HepG2 (cell line): Measurements from ENCODE around the gene TMEM86B. TPM values are rescaled to one million over a fixed set of nuclear protein-coding genes. Genes with fewer than 3 reads are reported as not detected.
A peak's percentile ranks its signal among the peaks of the same experiment; 100 is the strongest.

Experiments used
- CREM ChIP-seq, 2 experiments: sonication (generic) in 1 of 2; formaldehyde crosslinking in 1 of 2; IDR thresholded peaks; 2 replicates each; pipeline versions ENCODE4 v1.4.0 to v1.6.1; 2016 to 2020; ENCODE audit warnings: antibody characterized with exemption in 1 of 2, mild to moderate bottlenecking in 1 of 2, missing genetic modification reagents in 1 of 2
- GFI1 ChIP-seq: sonication (generic); formaldehyde crosslinking; IDR thresholded peaks from 2 replicates; pipeline ENCODE4 v1.5.0; 2020; ENCODE audit warnings: missing genetic modification reagents, mild to moderate bottlenecking, borderline replicate concordance
- KMT2B ChIP-seq: IDR thresholded peaks from 2 replicates; pipeline ENCODE4 v1.6.1; 2016; ENCODE audit warnings: missing genetic modification reagents, missing compliant biosample characterization
- MYNN ChIP-seq: sonication (generic); formaldehyde crosslinking; IDR thresholded peaks from 2 replicates; pipeline ENCODE4 v1.4.0; 2020; ENCODE audit warnings: mild to moderate bottlenecking, low read depth, missing genetic modification reagents
- ONECUT2 ChIP-seq: sonication (generic); formaldehyde crosslinking; IDR thresholded peaks from 2 replicates; pipeline ENCODE4 v1.4.0; 2020; ENCODE audit warnings: missing genetic modification reagents
- PITX1 ChIP-seq: sonication (generic); formaldehyde crosslinking; IDR thresholded peaks from 2 replicates; pipeline ENCODE4 v1.5.1; 2020; ENCODE audit warnings: mild to moderate bottlenecking, missing genetic modification reagents
- POGK ChIP-seq: sonication (generic); formaldehyde crosslinking; conservative IDR thresholded peaks from 2 replicates; pipeline ENCODE4 v1.8.0; 2022; ENCODE audit warnings: mild to moderate bottlenecking, moderate library complexity, missing genetic modification reagents
- RFX1 ChIP-seq: fragments of 450-650 bp; IDR thresholded peaks from 2 replicates; pipeline ENCODE4 v1.6.1; 2017
- SAP130 ChIP-seq: IDR thresholded peaks from 2 replicates; pipeline ENCODE4 v1.6.1; 2016; ENCODE audit warnings: low read depth
- TARDBP ChIP-seq: sonication (generic); formaldehyde crosslinking; IDR thresholded peaks from 2 replicates; pipeline ENCODE4 v1.8.0; 2022; ENCODE audit warnings: mild to moderate bottlenecking, missing genetic modification reagents
- TEAD2 ChIP-seq: sonication (generic); formaldehyde crosslinking; IDR thresholded peaks from 2 replicates; pipeline ENCODE4 v1.9.0; 2021; ENCODE audit warnings: missing genetic modification reagents
- THAP11 ChIP-seq: IDR thresholded peaks from 2 replicates; pipeline ENCODE4 v1.6.1; 2016; ENCODE audit warnings: missing biosample characterization, missing genetic modification reagents
- TSC22D2 ChIP-seq: sonication (generic); formaldehyde crosslinking; IDR thresholded peaks from 2 replicates; pipeline ENCODE4 v1.5.1; 2020; ENCODE audit warnings: missing genetic modification reagents, mild to moderate bottlenecking, borderline replicate concordance
- WIZ ChIP-seq: sonication (generic); formaldehyde crosslinking; IDR thresholded peaks from 2 replicates; pipeline ENCODE4 v1.5.1; 2020; ENCODE audit warnings: mild to moderate bottlenecking, missing genetic modification reagents
- ZBTB3 ChIP-seq: sonication (generic); formaldehyde crosslinking; IDR thresholded peaks from 2 replicates; pipeline ENCODE4 v1.4.0; 2020; ENCODE audit warnings: low read depth, mild to moderate bottlenecking, moderate library complexity, missing genetic modification reagents, borderline replicate concordance
- ZNF768 ChIP-seq: sonication (generic); formaldehyde crosslinking; IDR thresholded peaks from 2 replicates; pipeline ENCODE4 v1.4.0; 2020; ENCODE audit warnings: missing genetic modification reagents
- polyA plus RNA-seq, 8 experiments: library from polyadenylated mRNA; depleted of rRNA in 3 of 8; stranded (reverse) in 7 of 8; unstranded in 1 of 8; fragments of >200 nt; fragmentation: Illumina TruSeq in 4 of 8; extraction: Trizol in 4 of 8; gene quantifications; 2 replicates each; pipeline versions ENCODE4 v1.2.1 to v1.2.3, GENCODE V29; 2011 to 2016; ENCODE audit warnings: low read depth in 4 of 8, missing spikeins in 1 of 8, mixed read lengths in 1 of 8; ENCODE audit not compliant: insufficient read depth in 1 of 8
- total RNA-seq, 5 experiments: library from RNA; depleted of rRNA; stranded (reverse); fragments of >200 nt; fragmentation: Illumina TruSeq; extraction: Trizol; gene quantifications; 2 replicates each; pipeline ENCODE4 v1.2.3, GENCODE V29; 2016; ENCODE audit warnings: low read depth in 1 of 5
- TF ChIP-seq, protein P1 (sequence below): sonication (generic); formaldehyde crosslinking; IDR thresholded peaks from 2 replicates; pipeline ENCODE4 v1.9.0; 2022; ENCODE audit warnings: missing genetic modification reagents, mild to moderate bottlenecking, borderline replicate concordance
- TF ChIP-seq, protein P2 (sequence below): sonication (generic); formaldehyde crosslinking; IDR thresholded peaks from 2 replicates; pipeline ENCODE4 v1.5.1; 2020; ENCODE audit warnings: mild to moderate bottlenecking, moderate library complexity, missing genetic modification reagents
- TF ChIP-seq, protein P3 (sequence below): sonication (generic); formaldehyde crosslinking; IDR thresholded peaks from 2 replicates; pipeline ENCODE4 v1.5.0; 2020; ENCODE audit warnings: mild to moderate bottlenecking, missing genetic modification reagents, borderline replicate concordance

Gene TMEM86B
- total and polyA plus RNA-seq, 2 of the 13 experiments (the other 11 are each of a cell fraction or from before 2014, with no cell fraction given), result 7.7 to 9.6 TPM

GRCh38 chr19:55178781-55179599 is 49.6 kb downstream of the TMEM86B start (continued):
- TF ChIP-seq GFI1 (CRISPR knock-in tag), result no peak
- TF ChIP-seq, protein P1, sequence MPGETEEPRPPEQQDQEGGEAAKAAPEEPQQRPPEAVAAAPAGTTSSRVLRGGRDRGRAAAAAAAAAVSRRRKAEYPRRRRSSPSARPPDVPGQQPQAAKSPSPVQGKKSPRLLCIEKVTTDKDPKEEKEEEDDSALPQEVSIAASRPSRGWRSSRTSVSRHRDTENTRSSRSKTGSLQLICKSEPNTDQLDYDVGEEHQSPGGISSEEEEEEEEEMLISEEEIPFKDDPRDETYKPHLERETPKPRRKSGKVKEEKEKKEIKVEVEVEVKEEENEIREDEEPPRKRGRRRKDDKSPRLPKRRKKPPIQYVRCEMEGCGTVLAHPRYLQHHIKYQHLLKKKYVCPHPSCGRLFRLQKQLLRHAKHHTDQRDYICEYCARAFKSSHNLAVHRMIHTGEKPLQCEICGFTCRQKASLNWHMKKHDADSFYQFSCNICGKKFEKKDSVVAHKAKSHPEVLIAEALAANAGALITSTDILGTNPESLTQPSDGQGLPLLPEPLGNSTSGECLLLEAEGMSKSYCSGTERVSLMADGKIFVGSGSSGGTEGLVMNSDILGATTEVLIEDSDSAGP (CRISPR knock-in tag), result 0 out of 2 replicates have a peak, but pooled peaks have one; percentile 35
- peak; percentile 29; the same call in 1 of the 2 replicates for TF ChIP-seq SAP130 (CRISPR knock-in tag)
- TF ChIP-seq TEAD2, result no peak
- TF ChIP-seq MYNN (CRISPR knock-in tag), result peak; percentile 87; the same call in 1 of the 2 replicates
- TF ChIP-seq RFX1, result peak; percentile 99
- no peak for TF ChIP-seq ONECUT2 (CRISPR knock-in tag)
- 0 out of 2 replicates have a peak, but pooled peaks have one; percentile 33 for TF ChIP-seq TSC22D2
- TF ChIP-seq THAP11 (CRISPR knock-in tag), result peak; percentile 99
- TF ChIP-seq ZNF768 (CRISPR knock-in tag), result 0 out of 2 replicates have a peak, but pooled peaks have one; percentile 19
- TF ChIP-seq KMT2B (CRISPR knock-in tag), result no peak
- TF ChIP-seq, protein P2, sequence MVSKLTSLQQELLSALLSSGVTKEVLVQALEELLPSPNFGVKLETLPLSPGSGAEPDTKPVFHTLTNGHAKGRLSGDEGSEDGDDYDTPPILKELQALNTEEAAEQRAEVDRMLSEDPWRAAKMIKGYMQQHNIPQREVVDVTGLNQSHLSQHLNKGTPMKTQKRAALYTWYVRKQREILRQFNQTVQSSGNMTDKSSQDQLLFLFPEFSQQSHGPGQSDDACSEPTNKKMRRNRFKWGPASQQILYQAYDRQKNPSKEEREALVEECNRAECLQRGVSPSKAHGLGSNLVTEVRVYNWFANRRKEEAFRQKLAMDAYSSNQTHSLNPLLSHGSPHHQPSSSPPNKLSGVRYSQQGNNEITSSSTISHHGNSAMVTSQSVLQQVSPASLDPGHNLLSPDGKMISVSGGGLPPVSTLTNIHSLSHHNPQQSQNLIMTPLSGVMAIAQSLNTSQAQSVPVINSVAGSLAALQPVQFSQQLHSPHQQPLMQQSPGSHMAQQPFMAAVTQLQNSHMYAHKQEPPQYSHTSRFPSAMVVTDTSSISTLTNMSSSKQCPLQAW (CRISPR knock-in tag), result 0 out of 2 replicates have a peak, but pooled peaks have one; percentile 29
- TF ChIP-seq POGK, result 0 out of 2 replicates have a peak, but pooled peaks have one; percentile 20
- TF ChIP-seq ZBTB3 (CRISPR knock-in tag), result no peak
- TF ChIP-seq CREM (IDR thresholded peaks at IDR 0.05), result peak; percentile 58; the same call in 1 of the 2 replicates
- no peak for TF ChIP-seq CREM (CRISPR knock-in tag; IDR thresholded peaks at IDR 0.05)
- TF ChIP-seq, protein P3, sequence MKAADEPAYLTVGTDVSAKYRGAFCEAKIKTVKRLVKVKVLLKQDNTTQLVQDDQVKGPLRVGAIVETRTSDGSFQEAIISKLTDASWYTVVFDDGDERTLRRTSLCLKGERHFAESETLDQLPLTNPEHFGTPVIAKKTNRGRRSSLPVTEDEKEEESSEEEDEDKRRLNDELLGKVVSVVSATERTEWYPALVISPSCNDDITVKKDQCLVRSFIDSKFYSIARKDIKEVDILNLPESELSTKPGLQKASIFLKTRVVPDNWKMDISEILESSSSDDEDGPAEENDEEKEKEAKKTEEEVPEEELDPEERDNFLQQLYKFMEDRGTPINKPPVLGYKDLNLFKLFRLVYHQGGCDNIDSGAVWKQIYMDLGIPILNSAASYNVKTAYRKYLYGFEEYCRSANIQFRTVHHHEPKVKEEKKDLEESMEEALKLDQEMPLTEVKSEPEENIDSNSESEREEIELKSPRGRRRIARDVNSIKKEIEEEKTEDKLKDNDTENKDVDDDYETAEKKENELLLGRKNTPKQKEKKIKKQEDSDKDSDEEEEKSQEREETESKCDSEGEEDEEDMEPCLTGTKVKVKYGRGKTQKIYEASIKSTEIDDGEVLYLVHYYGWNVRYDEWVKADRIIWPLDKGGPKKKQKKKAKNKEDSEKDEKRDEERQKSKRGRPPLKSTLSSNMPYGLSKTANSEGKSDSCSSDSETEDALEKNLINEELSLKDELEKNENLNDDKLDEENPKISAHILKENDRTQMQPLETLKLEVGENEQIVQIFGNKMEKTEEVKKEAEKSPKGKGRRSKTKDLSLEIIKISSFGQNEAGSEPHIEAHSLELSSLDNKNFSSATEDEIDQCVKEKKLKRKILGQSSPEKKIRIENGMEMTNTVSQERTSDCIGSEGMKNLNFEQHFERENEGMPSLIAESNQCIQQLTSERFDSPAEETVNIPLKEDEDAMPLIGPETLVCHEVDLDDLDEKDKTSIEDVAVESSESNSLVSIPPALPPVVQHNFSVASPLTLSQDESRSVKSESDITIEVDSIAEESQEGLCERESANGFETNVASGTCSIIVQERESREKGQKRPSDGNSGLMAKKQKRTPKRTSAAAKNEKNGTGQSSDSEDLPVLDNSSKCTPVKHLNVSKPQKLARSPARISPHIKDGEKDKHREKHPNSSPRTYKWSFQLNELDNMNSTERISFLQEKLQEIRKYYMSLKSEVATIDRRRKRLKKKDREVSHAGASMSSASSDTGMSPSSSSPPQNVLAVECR (CRISPR knock-in tag), result peak; percentile 45; the same call in 1 of the 2 replicates
- 0 out of 2 replicates have a peak, but pooled peaks have one; percentile 5 for TF ChIP-seq TARDBP (CRISPR knock-in tag)
- no peak for TF ChIP-seq WIZ (CRISPR knock-in tag)
- TF ChIP-seq PITX1 (CRISPR knock-in tag), result peak; percentile 20; the same call in 1 of the 2 replicates
